Nephron progenitor cell (in vitro differentiated cells): ENCODE results near the gene FGF11.

ENCODE experiments used
- DNase-seq: peaks from one replicate; pipeline ENCODE4 v3.0.0; 2021
- H3K27ac Mint-ChIP-seq: 2 replicates; pipeline ENCODE4 v1.8.0; 2021; ENCODE audit warnings: mild to moderate bottlenecking, moderate library complexity, mixed read lengths
- H3K27me3 Mint-ChIP-seq: 2 replicates; pipeline ENCODE4 v1.8.0; 2021; ENCODE audit warnings: mild to moderate bottlenecking, low read depth, mixed read lengths; ENCODE audit not compliant: poor library complexity
- H3K36me3 Mint-ChIP-seq: 2 replicates; pipeline ENCODE4 v1.8.0; 2021; ENCODE audit warnings: low read depth, mixed read lengths
- H3K4me1 Mint-ChIP-seq: 2 replicates; pipeline ENCODE4 v1.8.0; 2021; ENCODE audit warnings: mixed read lengths
- H3K4me3 Mint-ChIP-seq: 2 replicates; pipeline ENCODE4 v1.8.0; 2021; ENCODE audit warnings: mild to moderate bottlenecking, moderate library complexity, mixed read lengths
- H3K9me3 Mint-ChIP-seq: 2 replicates; pipeline ENCODE4 v1.8.0; 2021; ENCODE audit warnings: mild to moderate bottlenecking, moderate library complexity, mixed read lengths
- TF ChIP-seq, protein P1 (sequence below): fragments of 200-600 bp; sonication (generic); IDR thresholded peaks from 2 replicates; pipeline ENCODE4 v1.5.0; 2021; ENCODE audit warnings: antibody characterized with exemption

The FGF11 gene

DNA sequence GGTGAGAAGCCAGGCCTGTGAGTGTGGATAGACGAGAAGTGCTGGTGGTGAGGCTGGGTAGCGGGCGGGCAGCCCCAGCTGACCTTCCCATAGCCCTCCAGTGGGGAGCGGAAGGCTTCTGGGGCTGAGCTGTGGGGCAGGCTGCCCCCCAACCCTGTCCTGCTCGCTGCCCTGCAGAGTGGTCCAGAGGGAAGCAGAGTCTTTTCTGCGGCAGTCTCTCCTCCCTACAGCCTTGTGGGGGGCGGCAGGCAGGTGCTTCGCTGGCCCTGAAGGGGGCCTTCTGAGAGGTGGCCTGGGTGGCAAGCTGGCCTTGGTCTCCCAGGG lies 27.9 kb upstream of the FGF11 start:
- TF ChIP-seq, protein P1, sequence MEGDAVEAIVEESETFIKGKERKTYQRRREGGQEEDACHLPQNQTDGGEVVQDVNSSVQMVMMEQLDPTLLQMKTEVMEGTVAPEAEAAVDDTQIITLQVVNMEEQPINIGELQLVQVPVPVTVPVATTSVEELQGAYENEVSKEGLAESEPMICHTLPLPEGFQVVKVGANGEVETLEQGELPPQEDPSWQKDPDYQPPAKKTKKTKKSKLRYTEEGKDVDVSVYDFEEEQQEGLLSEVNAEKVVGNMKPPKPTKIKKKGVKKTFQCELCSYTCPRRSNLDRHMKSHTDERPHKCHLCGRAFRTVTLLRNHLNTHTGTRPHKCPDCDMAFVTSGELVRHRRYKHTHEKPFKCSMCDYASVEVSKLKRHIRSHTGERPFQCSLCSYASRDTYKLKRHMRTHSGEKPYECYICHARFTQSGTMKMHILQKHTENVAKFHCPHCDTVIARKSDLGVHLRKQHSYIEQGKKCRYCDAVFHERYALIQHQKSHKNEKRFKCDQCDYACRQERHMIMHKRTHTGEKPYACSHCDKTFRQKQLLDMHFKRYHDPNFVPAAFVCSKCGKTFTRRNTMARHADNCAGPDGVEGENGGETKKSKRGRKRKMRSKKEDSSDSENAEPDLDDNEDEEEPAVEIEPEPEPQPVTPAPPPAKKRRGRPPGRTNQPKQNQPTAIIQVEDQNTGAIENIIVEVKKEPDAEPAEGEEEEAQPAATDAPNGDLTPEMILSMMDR = no peak
- Mint-ChIP-seq H3K9me3 (no peaks in the 10 kb centered on the region), H3K4me3 (no peak overlapping the region), H3K4me1 (peaks cover 36% of the 10 kb centered on the region), H3K27ac (no peak overlapping the region), H3K36me3 (peaks cover 36% of the 10 kb centered on the region), H3K27me3 (peaks cover 6% of the 10 kb centered on the region)
- no peak for DNase-seq

- H3K27me3 Mint-ChIP-seq = peaks cover 6% of the 10 kb centered on the region
- DNase-seq = no peak
- H3K27ac Mint-ChIP-seq = peak overlapping the region; percentile 93
- H3K4me3 Mint-ChIP-seq = no peak overlapping the region
- no peaks in the 10 kb centered on the region for H3K9me3 Mint-ChIP-seq
- peaks cover 31% of the 10 kb centered on the region for H3K4me1 Mint-ChIP-seq
- H3K36me3 Mint-ChIP-seq = peaks cover 40% of the 10 kb centered on the region
- TF ChIP-seq, protein P1 = no peak
Measured at GRCh38 chr17:7413346-7413985, 25.8 kb upstream of the FGF11 start.

- Mint-ChIP-seq H3K4me1 (peaks cover 41% of the 10 kb centered on the region), H3K36me3 (peaks cover 30% of the 10 kb centered on the region), H3K27ac (no peak overlapping the region), H3K9me3 (no peaks in the 10 kb centered on the region), H3K4me3 (no peak overlapping the region), H3K27me3 (peaks cover 6% of the 10 kb centered on the region)
- TF ChIP-seq, protein P1 = no peak
- DNase-seq = no peak
Measured at GRCh38 chr17:7414837-7415236, 24.5 kb upstream of the FGF11 start.

GRCh38 chr17:7415784-7416183 lies 23.5 kb upstream of the FGF11 start:
- DNase-seq = no peak
- TF ChIP-seq, protein P1 = no peak
- H3K9me3 Mint-ChIP-seq = no peaks in the 10 kb centered on the region
- no peak overlapping the region for H3K4me3 Mint-ChIP-seq
- peaks cover 23% of the 10 kb centered on the region for H3K36me3 Mint-ChIP-seq
- peaks cover 6% of the 10 kb centered on the region for H3K27me3 Mint-ChIP-seq
- peaks cover 50% of the 10 kb centered on the region for H3K4me1 Mint-ChIP-seq
- H3K27ac Mint-ChIP-seq = no peak overlapping the region

GRCh38 chr17:7416323-7416722 lies 23.0 kb upstream of the FGF11 start:
- peaks cover 23% of the 10 kb centered on the region for H3K36me3 Mint-ChIP-seq
- TF ChIP-seq, protein P1 = no peak
- H3K9me3 Mint-ChIP-seq = no peaks in the 10 kb centered on the region
- H3K27ac Mint-ChIP-seq = peak overlapping the region; percentile 94
- peaks cover 56% of the 10 kb centered on the region for H3K4me1 Mint-ChIP-seq
- DNase-seq = no peak
- peaks cover 3% of the 10 kb centered on the region for H3K27me3 Mint-ChIP-seq
- no peak overlapping the region for H3K4me3 Mint-ChIP-seq

DNA sequence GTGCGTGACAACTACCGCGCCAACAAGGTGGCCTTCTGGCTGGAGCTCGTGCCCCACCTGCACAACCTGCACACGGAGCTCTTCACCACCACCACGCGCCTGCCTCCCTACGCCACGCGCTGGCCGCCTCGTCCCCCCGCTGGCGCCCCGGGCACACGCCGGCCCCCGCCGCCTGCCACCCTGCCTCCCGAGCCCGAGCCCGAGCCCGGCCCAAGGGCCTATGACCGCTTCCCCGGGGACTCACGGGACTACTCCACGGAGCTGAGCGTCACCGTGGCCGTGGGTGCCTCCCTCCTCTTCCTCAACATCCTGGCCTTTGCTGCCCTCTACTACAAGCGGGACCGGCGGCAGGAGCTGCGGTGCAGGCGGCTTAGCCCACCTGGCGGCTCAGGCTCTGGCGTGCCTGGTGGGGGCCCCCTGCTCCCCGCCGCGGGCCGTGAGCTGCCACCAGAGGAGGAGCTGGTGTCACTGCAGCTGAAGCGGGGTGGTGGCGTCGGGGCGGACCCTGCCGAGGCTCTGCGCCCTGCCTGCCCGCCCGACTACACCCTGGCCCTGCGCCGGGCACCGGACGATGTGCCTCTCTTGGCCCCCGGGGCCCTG lies 22.2 kb upstream of the FGF11 start:
- Mint-ChIP-seq H3K9me3 (no peaks in the 10 kb centered on the region), H3K4me3 (no peak overlapping the region), H3K4me1 (peaks cover 60% of the 10 kb centered on the region), H3K27ac (no peak overlapping the region), H3K36me3 (peaks cover 20% of the 10 kb centered on the region), H3K27me3 (peaks cover 3% of the 10 kb centered on the region)
- TF ChIP-seq, protein P1 = no peak
- DNase-seq = no peak
